ENCODE results near the gene OAT. TPM values are rescaled to one million over a fixed set of nuclear protein-coding genes. Genes with fewer than 3 reads are reported as not detected.
A peak's percentile ranks its signal among the peaks of the same experiment; 100 is the strongest.

OAT gene
- polyA plus RNA-seq, 1 of the 3 experiments (the other 2 are of a cell fraction), result 65.7 TPM

GRCh38 chr10:124449170-124450011 lies 30.7 kb upstream of the OAT start:
- no peaks in the 10 kb centered on the region for H3K79me2 ChIP-seq (ENCODE audit: insufficient read depth)
- peaks cover 0 to 3% of the 10 kb centered on the region in 2 experiments; a peak in 1 of 4 replicates for H3K4me1 ChIP-seq (ENCODE audit: control insufficient read depth in 1 of 2, insufficient read depth in 2 of 2, low read depth in 1 of 2, low read length in 1 of 2)
- no peak overlapping the region for H3K27ac ChIP-seq (ENCODE audit: low read depth in 2 of 2, low read length in 1 of 2)
- peak overlapping the region; percentile 21 to 35; a peak in 1 of 4 replicates for H3K4me3 ChIP-seq (ENCODE audit: low read depth in 2 of 2, low read length in 1 of 2)
- 2% methylated on average over 22 of the region's 59 CpGs for WGBS (ENCODE audit: low lambda C conversion rate)
- POLR2A ChIA-PET, result interaction anchor here (0.7 kb wide), 1 partner anchor 11 kb away, joined by 3 read pairs; no protein-coding TSS in a partner anchor
- H3K27me3 ChIP-seq (ENCODE audit: insufficient read depth), result peaks cover 85% of the 10 kb centered on the region
- CTCF ChIA-PET, result interaction anchor here (0.7 to 1.9 kb wide), 2 partner anchors 19 to 283 kb away, joined by 3 to 4 read pairs; no protein-coding TSS in a partner anchor
- peak overlapping the region; percentile 74 for H3K4me2 ChIP-seq
- no peaks in the 10 kb centered on the region for H4K20me1 ChIP-seq (ENCODE audit: insufficient read depth)
- H3K36me3 ChIP-seq (replicated peaks in 1 of 2; ENCODE audit: control insufficient read depth in 1 of 2, insufficient read depth in 2 of 2, low read length in 1 of 2), result no peaks in the 10 kb centered on the region
- H2AFZ ChIP-seq (ENCODE audit: low read depth), result no peak overlapping the region
- H3K9me3 ChIP-seq, result no peaks in the 10 kb centered on the region
- DNase-seq, result peak; percentile 55
- no peaks in the 10 kb centered on the region for H3K9me2 ChIP-seq
- no peak for TF ChIP-seq TEAD4 (IDR thresholded peaks at IDR 0.05; ENCODE audit: borderline replicate concordance, insufficient read depth)
- no peak for TF ChIP-seq MEF2A (IDR thresholded peaks at IDR 0.05; ENCODE audit: borderline replicate concordance, low read depth)
- TF ChIP-seq FOXM1 (IDR thresholded peaks at IDR 0.05; ENCODE audit: low read depth), result no peak
- no peak for TF ChIP-seq NFIC (IDR thresholded peaks at IDR 0.05; ENCODE audit: borderline replicate concordance)
- TF ChIP-seq EP300 (IDR thresholded peaks at IDR 0.05; ENCODE audit: borderline replicate concordance in 1 of 2, low read depth in 1 of 2, low read length in 1 of 2), result no peak
- TF ChIP-seq RFX5 (IDR thresholded peaks at IDR 0.05; ENCODE audit: low read length), result no peak
- no peak for TF ChIP-seq RXRA (IDR thresholded peaks at IDR 0.05; ENCODE audit: borderline replicate concordance, low read depth)
- no peak for TF ChIP-seq YY1 (IDR thresholded peaks at IDR 0.05; ENCODE audit: low read depth)
- no peak for TF ChIP-seq RAD21 (IDR thresholded peaks at IDR 0.05; ENCODE audit: low read length)
- no peak for TF ChIP-seq JUND (IDR thresholded peaks at IDR 0.05)
- no peak for TF ChIP-seq CTCF (IDR thresholded peaks at IDR 0.05)
- no peak for TF ChIP-seq ZBTB33 (IDR thresholded peaks at IDR 0.05; ENCODE audit: borderline replicate concordance, low read depth)
- TF ChIP-seq SMC3 (IDR thresholded peaks at IDR 0.05; ENCODE audit: low read depth, low read length), result no peak
- no peaks in the 10 kb centered on the region for H3F3A ChIP-seq (replicated peaks; ENCODE audit: insufficient read depth)
- no peak overlapping the region for H3K9ac ChIP-seq

Data from SK-N-SH (cell line).